T-cell (primary cell): Measurements from ENCODE around the gene KCNA1. TPM values are rescaled to one million over a fixed set of nuclear protein-coding genes. Genes with fewer than 3 reads are reported as not detected.

Source experiments
- ATAC-seq, 4 experiments: fragments of 200-7000 bp in 3 of 4; fragments of 150-1000 bp in 1 of 4; cut with Tn5 transposase; replicated peaks in 1 of 4; 1 replicate in 3 of 4; 2 replicates in 1 of 4; pipeline ENCODE4 v1.10.0; 2021; ENCODE audit warnings: moderate library complexity in 3 of 4, mild to moderate bottlenecking in 2 of 4, moderate number of reproducible peaks in 1 of 4
- CTCF ChIA-PET, 2 donors: fragments of 300-600 bp; sonication (Branson Sonifier 250); formaldehyde crosslinking; loops; one replicate each; lab custom pipeline; 2022; ENCODE audit warnings: antibody characterized with exemption in 2 of 2; lab: Charles Lee
- POLR2A ChIA-PET, 2 donors: fragments of 300-600 bp; sonication (Branson Sonifier 250); formaldehyde crosslinking; loops; one replicate each; lab custom pipeline; 2022; ENCODE audit warnings: antibody characterized with exemption in 2 of 2; lab: Charles Lee
- DNase-seq, 35 experiments: peaks; one replicate each; pipeline versions ENCODE4 v3.0.0 to v3.0.0-alpha.2; 2013 to 2023
- H3K27ac ChIP-seq: one replicate; pipeline ENCODE4 v1.5.1; 2013; ENCODE audit warnings: low read length
- H3K27me3 ChIP-seq, 2 experiments: replicated peaks in 1 of 2; 1 replicate in 1 of 2; 2 replicates in 1 of 2; pipeline versions ENCODE4 v1.6.1 to v1.7.0; 2013; ENCODE audit warnings: low read length in 1 of 2, mixed read lengths in 1 of 2; ENCODE audit not compliant: control insufficient read depth in 2 of 2, insufficient read depth in 2 of 2; ENCODE audit errors: extremely low read depth in 1 of 2
- H3K36me3 ChIP-seq, 2 donors: 1 replicate in 1 of 2; 2 replicates in 1 of 2; pipeline versions ENCODE4 v1.6.1 to v1.7.0; 2013; ENCODE audit warnings: low read length in 1 of 2; ENCODE audit not compliant: control insufficient read depth in 2 of 2, insufficient read depth in 1 of 2; ENCODE audit errors: extremely low read depth in 1 of 2
- H3K4me1 ChIP-seq, 2 experiments: 1 replicate in 1 of 2; 2 replicates in 1 of 2; pipeline versions ENCODE4 v1.6.1 to v1.7.0; 2013; ENCODE audit warnings: low read length in 2 of 2, mixed read lengths in 1 of 2; ENCODE audit not compliant: insufficient read depth in 2 of 2, control insufficient read depth in 1 of 2; ENCODE audit errors: extremely low read depth in 1 of 2
- H3K4me3 ChIP-seq, 2 donors: 1 replicate in 1 of 2; 2 replicates in 1 of 2; pipeline versions ENCODE4 v1.5.1 to v1.7.0; 2013; ENCODE audit warnings: mild to moderate bottlenecking in 2 of 2, low read length in 1 of 2, moderate library complexity in 1 of 2; ENCODE audit not compliant: control insufficient read depth in 1 of 2; ENCODE audit errors: extremely low read depth in 1 of 2
- H3K9me3 ChIP-seq: 2 replicates; pipeline ENCODE4 v1.7.0; 2013
- H3K27ac Mint-ChIP-seq, 2 donors: one replicate each; pipeline ENCODE4 v1.8.0; 2020 to 2021; ENCODE audit warnings: mild to moderate bottlenecking in 2 of 2, mixed read lengths in 2 of 2
- H3K27me3 Mint-ChIP-seq, 2 donors: one replicate each; pipeline ENCODE4 v1.8.0; 2021 to 2022; ENCODE audit warnings: mixed read lengths in 2 of 2
- H3K36me3 Mint-ChIP-seq: one replicate; pipeline ENCODE4 v1.8.0; 2021; ENCODE audit warnings: mixed read lengths
- H3K4me1 Mint-ChIP-seq, 3 donors: one replicate each; pipeline ENCODE4 v1.8.0; 2020 to 2022; ENCODE audit warnings: mixed read lengths in 3 of 3, mild to moderate bottlenecking in 1 of 3
- H3K4me3 Mint-ChIP-seq, 3 donors: one replicate each; pipeline ENCODE4 v1.8.0; 2020 to 2022; ENCODE audit warnings: mild to moderate bottlenecking in 3 of 3, mixed read lengths in 3 of 3, moderate library complexity in 3 of 3
- H3K9me3 Mint-ChIP-seq, 3 donors: one replicate each; pipeline ENCODE4 v1.8.0; 2020 to 2022; ENCODE audit warnings: mixed read lengths in 3 of 3
- WGBS: methylation state at CpG from one replicate; pipeline ENCODE4 v1.1.5; 2013; ENCODE audit warnings: missing lambda C conversion rate; ENCODE audit not compliant: insufficient coverage; 5-methylcytosine and 5-hydroxymethylcytosine counted together
- total RNA-seq, 35 experiments: library from RNA in 6 of 35; stranded (reverse) in 6 of 35; fragments of 120-200 nt in 1 of 35; gene quantifications; one replicate each; pipeline versions ENCODE4 v1.2.1 to v1.2.4 and lab custom pipeline; 2013 to 2026

KCNA1 gene
- total RNA-seq, 5 donors from 2014 or later (not counting 1 experiment from before 2014, with no cell fraction given): not detected

DNA sequence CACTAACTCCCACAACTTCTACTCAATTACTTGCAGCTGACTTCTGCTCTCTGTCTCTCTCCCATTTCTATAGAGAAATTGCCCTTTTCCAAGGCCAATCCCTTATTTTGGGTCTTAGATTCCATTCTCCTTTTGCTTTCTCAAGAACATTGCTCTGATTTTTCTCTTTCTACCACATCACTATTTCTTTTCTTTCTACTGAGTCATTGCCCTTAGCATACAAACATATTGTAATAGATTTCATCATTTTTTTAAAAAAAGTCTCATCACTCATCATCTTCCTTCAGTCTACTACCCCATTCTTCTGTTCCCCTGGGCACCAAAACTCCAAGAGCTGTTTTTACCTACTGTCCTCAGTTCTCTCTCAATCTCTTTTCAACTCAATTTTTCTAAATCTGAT lies 4.4 kb upstream of the KCNA1 start:
- Mint-ChIP-seq H3K36me3 (no peaks in the 10 kb centered on the region), H3K27ac (no peak overlapping the region), H3K27me3 (peaks cover 15 to 33% of the 10 kb centered on the region in 2 donors), H3K9me3 (no peaks in the 10 kb centered on the region), H3K4me1 (peaks cover 0 to 13% (median 11%) of the 10 kb centered on the region in 3 donors), H3K4me3 (no peak overlapping the region)
- Histone ChIP-seq H3K4me3 (no peak overlapping the region), H3K9me3 (no peaks in the 10 kb centered on the region), H3K27me3 (peaks cover 20 to 34% of the 10 kb centered on the region in 2 experiments), H3K27ac (no peak overlapping the region), H3K4me1 (peaks cover 2 to 18% of the 10 kb centered on the region in 2 experiments), H3K36me3 (no peaks in the 10 kb centered on the region)
- ChIA-PET POLR2A (no interaction called here), CTCF (no interaction called here)
- ATAC-seq: no peak
- DNase-seq: no peak

GRCh38 chr12:4908684-4909409 lies 858 bp upstream of the KCNA1 start:
- peaks cover 20 to 43% of the 10 kb centered on the region in 2 donors for H3K27me3 Mint-ChIP-seq
- CTCF ChIA-PET: no interaction called here
- POLR2A ChIA-PET: no interaction called here
- 3% methylated on average over 27 of the region's 31 CpGs for WGBS
- ATAC-seq (peak in 1 of 4 experiments; percentile 24), DNase-seq (no peak)
- peaks cover 17 to 53% of the 10 kb centered on the region in 2 experiments for H3K27me3 ChIP-seq
- H3K27ac Mint-ChIP-seq: no peak overlapping the region
- H3K36me3 ChIP-seq: no peaks in the 10 kb centered on the region
- no peak overlapping the region for H3K27ac ChIP-seq
- no peaks in the 10 kb centered on the region for H3K9me3 Mint-ChIP-seq
- H3K4me3 ChIP-seq: peak overlapping the region in 1 of 2 donors; percentile 15
- H3K4me1 ChIP-seq: peaks cover 2 to 30% of the 10 kb centered on the region in 2 experiments
- H3K4me1 Mint-ChIP-seq: peaks cover 14 to 24% (median 23%) of the 10 kb centered on the region in 3 donors
- H3K4me3 Mint-ChIP-seq: peak overlapping the region in 2 of 3 donors; percentile 40 to 44
- H3K36me3 Mint-ChIP-seq: no peaks in the 10 kb centered on the region
- no peaks in the 10 kb centered on the region for H3K9me3 ChIP-seq

DNA sequence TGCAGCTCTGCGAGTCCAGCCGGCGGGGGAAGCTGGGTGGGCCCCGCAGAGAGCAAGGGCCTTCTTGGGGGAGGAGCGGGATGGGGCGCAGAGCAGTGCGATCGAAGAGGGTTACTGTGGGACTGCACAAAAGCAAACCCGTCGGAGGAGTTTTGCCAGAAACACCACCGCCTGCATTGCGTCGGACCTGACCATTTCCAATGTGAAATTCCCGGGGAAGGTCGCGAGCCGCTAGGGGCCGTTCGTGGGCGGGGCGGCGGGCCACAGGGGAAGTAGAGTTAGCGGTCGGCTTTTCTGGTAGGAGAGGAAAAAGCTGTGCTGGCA lies 333 bp upstream of the KCNA1 start:
- Histone ChIP-seq H3K27me3 (peaks cover 17 to 53% of the 10 kb centered on the region in 2 experiments), H3K27ac (no peak overlapping the region), H3K36me3 (no peaks in the 10 kb centered on the region), H3K4me1 (peaks cover 2 to 30% of the 10 kb centered on the region in 2 experiments), H3K4me3 (peak overlapping the region; percentile 15 to 31), H3K9me3 (no peaks in the 10 kb centered on the region)
- DNase-seq (no peak), ATAC-seq (no peak)
- peaks cover 14 to 24% (median 23%) of the 10 kb centered on the region in 3 donors for H3K4me1 Mint-ChIP-seq
- H3K4me3 Mint-ChIP-seq: peak overlapping the region in 2 of 3 donors; percentile 40 to 44
- H3K36me3 Mint-ChIP-seq: no peaks in the 10 kb centered on the region
- 6% methylated on average over 13 of the region's 24 CpGs for WGBS
- no peak overlapping the region for H3K27ac Mint-ChIP-seq
- peaks cover 25 to 46% of the 10 kb centered on the region in 2 donors for H3K27me3 Mint-ChIP-seq
- H3K9me3 Mint-ChIP-seq: no peaks in the 10 kb centered on the region
- POLR2A ChIA-PET: no interaction called here
- CTCF ChIA-PET: interaction anchor here in 1 of 2 donors (0.6 kb wide), 1 partner anchor 1843 kb away, joined by 3 read pairs; no protein-coding TSS in a partner anchor

GRCh38 chr12:4910502-4911315 lies 1.0 kb downstream of the KCNA1 start:
- Mint-ChIP-seq H3K27ac (no peak overlapping the region), H3K9me3 (no peaks in the 10 kb centered on the region), H3K36me3 (no peaks in the 10 kb centered on the region), H3K4me1 (peaks cover 14 to 24% (median 23%) of the 10 kb centered on the region in 3 donors), H3K27me3 (peaks cover 35 to 53% of the 10 kb centered on the region in 2 donors), H3K4me3 (peak overlapping the region in 2 of 3 donors; percentile 78 to 82)
- H3K27ac ChIP-seq: no peak overlapping the region
- peaks cover 17 to 52% of the 10 kb centered on the region in 2 experiments for H3K27me3 ChIP-seq
- no peaks in the 10 kb centered on the region for H3K36me3 ChIP-seq
- CTCF ChIA-PET: interaction anchor here in 1 of 2 donors (0.6 kb wide), 1 partner anchor 10 kb away, joined by 3 read pairs; no protein-coding TSS in a partner anchor
- 1% methylated on average over 21 of the region's 49 CpGs for WGBS
- ATAC-seq (peak in 2 of 4 experiments; percentile 42 to 57), DNase-seq (peak in 4 of 35 experiments; percentile 4 to 25 (median 16))
- peaks cover 2 to 30% of the 10 kb centered on the region in 2 experiments for H3K4me1 ChIP-seq
- H3K4me3 ChIP-seq: peak overlapping the region; percentile 40 to 79
- POLR2A ChIA-PET: no interaction called here
- H3K9me3 ChIP-seq: no peaks in the 10 kb centered on the region

GRCh38 chr12:4911316-4911994 lies 1.8 kb downstream of the KCNA1 start:
- H3K4me3 Mint-ChIP-seq: peak overlapping the region in 2 of 3 donors; percentile 58 to 60
- Histone ChIP-seq H3K27ac (no peak overlapping the region), H3K4me1 (peaks cover 2 to 30% of the 10 kb centered on the region in 2 experiments), H3K36me3 (no peaks in the 10 kb centered on the region), H3K27me3 (peaks cover 14 to 52% of the 10 kb centered on the region in 2 experiments), H3K4me3 (peak overlapping the region in 1 of 2 donors; percentile 40), H3K9me3 (no peaks in the 10 kb centered on the region)
- ATAC-seq (no peak), DNase-seq (no peak)
- CTCF ChIA-PET: interaction anchor here in 1 of 2 donors (0.6 kb wide), 1 partner anchor 9 kb away, joined by 3 read pairs; no protein-coding TSS in a partner anchor
- H3K9me3 Mint-ChIP-seq: no peaks in the 10 kb centered on the region
- peak overlapping the region in 1 of 2 donors; percentile 71 for H3K27ac Mint-ChIP-seq
- POLR2A ChIA-PET: no interaction called here
- H3K4me1 Mint-ChIP-seq: peaks cover 14 to 24% (median 23%) of the 10 kb centered on the region in 3 donors
- peaks cover 43 to 57% of the 10 kb centered on the region in 2 donors for H3K27me3 Mint-ChIP-seq
- WGBS: 28% methylated on average over 55 of the region's 61 CpGs
- H3K36me3 Mint-ChIP-seq: no peaks in the 10 kb centered on the region

GRCh38 chr12:4914720-4915119 lies 5.0 kb downstream of the KCNA1 start:
- ChIA-PET POLR2A (no interaction called here), CTCF (no interaction called here)
- Histone ChIP-seq H3K4me3 (no peak overlapping the region), H3K27me3 (peaks cover 3 to 34% of the 10 kb centered on the region in 2 experiments), H3K36me3 (no peaks in the 10 kb centered on the region), H3K4me1 (peaks cover 2 to 18% of the 10 kb centered on the region in 2 experiments), H3K27ac (no peak overlapping the region), H3K9me3 (no peaks in the 10 kb centered on the region)
- H3K4me3 Mint-ChIP-seq: no peak overlapping the region
- no peaks in the 10 kb centered on the region for H3K36me3 Mint-ChIP-seq
- no peaks in the 10 kb centered on the region for H3K9me3 Mint-ChIP-seq
- 67% methylated on average over 2 of the region's 4 CpGs for WGBS
- no peak overlapping the region for H3K27ac Mint-ChIP-seq
- peaks cover 53 to 59% of the 10 kb centered on the region in 2 donors for H3K27me3 Mint-ChIP-seq
- ATAC-seq (no peak), DNase-seq (no peak)
- H3K4me1 Mint-ChIP-seq: peaks cover 15 to 25% (median 15%) of the 10 kb centered on the region in 3 donors
